HG03175 (cell line): ENCODE results near the gene EFTUD2.

Experiments
- ATAC-seq: cut with Tn5 transposase; IDR thresholded peaks from one replicate; pipeline ENCODE4 v1.9.1; 2021; ENCODE audit warnings: mild to moderate bottlenecking, moderate library complexity; ENCODE audit not compliant: unreplicated experiment

EFTUD2 gene

GRCh38 chr17:44911133-44912001, 12.1 kb upstream of the EFTUD2 start:
- ATAC-seq: no peak

- ATAC-seq: no peak
Observed at GRCh38 chr17:44910231-44911106, 11.2 kb upstream of the EFTUD2 start.

GRCh38 chr17:44909681-44910144, 10.5 kb upstream of the EFTUD2 start:
- no peak for ATAC-seq

GRCh38 chr17:44908761-44909326, 9.6 kb upstream of the EFTUD2 start:
- no peak for ATAC-seq

- no peak for ATAC-seq
Observed at GRCh38 chr17:44907729-44908470, 8.7 kb upstream of the EFTUD2 start.

- ATAC-seq: no peak
Observed at GRCh38 chr17:44906763-44907728, 7.8 kb upstream of the EFTUD2 start.

- ATAC-seq: no peak
Observed at GRCh38 chr17:44906010-44906646, 6.9 kb upstream of the EFTUD2 start.

- no peak for ATAC-seq
Observed at GRCh38 chr17:44905006-44906000, 6.1 kb upstream of the EFTUD2 start.

- no peak for ATAC-seq
Observed at GRCh38 chr17:44904001-44904984, 5.0 kb upstream of the EFTUD2 start.

GRCh38 chr17:44903012-44903685, 3.9 kb upstream of the EFTUD2 start:
- ATAC-seq: no peak

- ATAC-seq: no peak
Observed at GRCh38 chr17:44902135-44902760, 3.0 kb upstream of the EFTUD2 start.

GRCh38 chr17:44901411-44901921, 2.2 kb upstream of the EFTUD2 start:
- no peak for ATAC-seq

- ATAC-seq: no peak
Observed at GRCh38 chr17:44900894-44901293, 1.6 kb upstream of the EFTUD2 start.

GRCh38 chr17:44898768-44899073, 524 bp downstream of the EFTUD2 start:
- ATAC-seq: no peak

- no peak for ATAC-seq
Observed at GRCh38 chr17:44894642-44895041, 4.6 kb downstream of the EFTUD2 start.

GRCh38 chr17:44892250-44892649, 7.0 kb downstream of the EFTUD2 start:
- ATAC-seq: no peak
